HG02973 (cell line): ENCODE results near the gene NRARP.
"Not testable (repeated sequence)": the region's sequence is repeated elsewhere in the genome, so short reads cannot be mapped to it uniquely, and the experiment has no call there.

Experiments used
- ATAC-seq: cut with Tn5 transposase; IDR thresholded peaks from one replicate; pipeline ENCODE4 v1.9.1; 2021; ENCODE audit warnings: moderate library complexity; ENCODE audit not compliant: unreplicated experiment

The NRARP gene, protein sequence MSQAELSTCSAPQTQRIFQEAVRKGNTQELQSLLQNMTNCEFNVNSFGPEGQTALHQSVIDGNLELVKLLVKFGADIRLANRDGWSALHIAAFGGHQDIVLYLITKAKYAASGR

DNA sequence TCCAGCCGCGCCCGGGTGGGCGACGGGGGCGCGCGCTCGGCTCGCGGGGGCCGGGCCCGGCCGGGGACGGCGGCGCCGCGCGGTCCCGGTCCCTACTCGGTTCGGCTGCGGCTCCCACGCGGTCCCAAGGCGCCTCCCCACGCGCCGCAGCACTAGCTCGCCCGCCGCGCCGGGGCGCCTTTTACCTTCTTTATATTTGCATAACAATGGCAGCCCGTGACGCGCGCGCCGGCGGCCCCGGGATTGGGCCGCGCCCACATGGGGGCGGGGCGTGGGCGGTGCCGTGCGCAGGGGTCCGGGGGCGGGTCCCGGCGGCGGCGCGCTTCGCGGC is at the start of gene NRARP:
TSS of gene NRARP (minus strand) at position 154 of the 331 bp plus-strand sequence. CDS start 343 bp downstream, outside the sequence.
- ATAC-seq: peak; percentile 55

DNA sequence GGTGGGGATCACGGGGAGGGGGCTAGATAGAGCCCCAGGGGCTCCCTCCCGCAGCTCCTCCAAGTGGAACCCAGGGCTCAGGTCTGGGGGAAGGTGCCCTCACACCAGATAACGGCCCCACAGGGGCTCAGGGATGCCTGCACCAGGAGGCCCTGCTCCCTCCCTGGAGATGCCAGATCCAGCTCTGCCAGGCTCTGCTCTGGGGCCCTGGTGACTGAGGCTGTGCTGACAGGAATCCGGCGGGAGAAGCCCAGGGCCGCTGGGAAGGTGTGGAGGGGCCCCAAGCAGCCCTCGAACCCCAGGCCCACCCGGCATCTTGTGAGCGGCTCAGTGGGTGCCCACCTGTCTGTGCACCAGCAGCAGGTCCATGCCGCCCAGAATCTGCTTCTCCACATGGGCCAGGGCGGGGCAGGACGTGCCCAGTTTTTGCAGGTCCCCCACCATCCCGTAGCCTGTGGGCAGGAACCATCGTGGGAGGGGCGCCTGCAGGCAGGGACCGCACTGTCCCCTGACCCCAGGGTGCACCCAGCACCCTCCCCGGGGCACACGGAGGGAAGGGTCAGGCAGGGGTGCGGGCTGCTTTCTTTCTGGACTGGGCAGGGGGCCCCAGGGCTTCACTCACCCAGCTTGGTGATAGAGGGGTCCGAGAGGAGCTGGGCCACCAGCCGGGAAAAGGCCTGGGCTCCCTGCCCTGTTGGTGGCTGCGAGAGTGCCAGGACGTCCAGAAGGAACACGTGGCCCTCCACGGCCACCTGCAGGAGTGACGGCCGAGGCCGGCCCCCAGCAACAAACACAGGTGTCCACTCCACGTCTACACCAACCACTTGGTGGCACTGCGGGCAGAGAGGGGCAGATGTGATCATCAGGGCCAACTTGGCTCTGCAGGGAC is 48.9 kb upstream of the NRARP start:
- ATAC-seq: no peak

DNA sequence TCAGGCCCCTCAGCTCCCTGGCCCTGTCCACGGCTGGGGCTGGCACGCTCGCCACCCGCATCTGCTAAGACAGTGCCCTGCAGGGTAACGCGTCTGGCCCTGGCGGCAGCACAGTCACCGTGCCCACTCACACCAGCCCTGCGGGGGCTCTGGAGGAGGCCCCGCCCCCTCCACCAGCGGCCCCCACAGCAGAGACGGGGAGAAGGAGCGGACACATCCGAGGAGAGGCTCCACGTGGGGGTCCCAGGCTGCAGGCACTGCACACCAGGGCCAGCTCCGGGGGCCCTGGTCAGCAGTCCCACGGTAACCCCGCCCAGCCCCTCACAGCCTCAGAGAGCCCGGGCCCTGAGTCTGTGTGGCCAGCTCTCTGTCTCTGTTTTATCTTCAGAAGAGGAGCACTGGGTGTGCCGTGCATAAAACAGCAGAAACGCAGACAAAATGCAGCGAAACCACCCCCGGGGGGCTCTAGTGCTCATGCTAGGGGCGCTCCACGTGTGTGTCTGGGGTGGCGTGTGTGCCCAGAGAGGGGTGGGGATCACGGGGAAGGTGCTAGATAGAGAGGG is 47.5 kb upstream of the NRARP start:
- ATAC-seq: no peak

DNA sequence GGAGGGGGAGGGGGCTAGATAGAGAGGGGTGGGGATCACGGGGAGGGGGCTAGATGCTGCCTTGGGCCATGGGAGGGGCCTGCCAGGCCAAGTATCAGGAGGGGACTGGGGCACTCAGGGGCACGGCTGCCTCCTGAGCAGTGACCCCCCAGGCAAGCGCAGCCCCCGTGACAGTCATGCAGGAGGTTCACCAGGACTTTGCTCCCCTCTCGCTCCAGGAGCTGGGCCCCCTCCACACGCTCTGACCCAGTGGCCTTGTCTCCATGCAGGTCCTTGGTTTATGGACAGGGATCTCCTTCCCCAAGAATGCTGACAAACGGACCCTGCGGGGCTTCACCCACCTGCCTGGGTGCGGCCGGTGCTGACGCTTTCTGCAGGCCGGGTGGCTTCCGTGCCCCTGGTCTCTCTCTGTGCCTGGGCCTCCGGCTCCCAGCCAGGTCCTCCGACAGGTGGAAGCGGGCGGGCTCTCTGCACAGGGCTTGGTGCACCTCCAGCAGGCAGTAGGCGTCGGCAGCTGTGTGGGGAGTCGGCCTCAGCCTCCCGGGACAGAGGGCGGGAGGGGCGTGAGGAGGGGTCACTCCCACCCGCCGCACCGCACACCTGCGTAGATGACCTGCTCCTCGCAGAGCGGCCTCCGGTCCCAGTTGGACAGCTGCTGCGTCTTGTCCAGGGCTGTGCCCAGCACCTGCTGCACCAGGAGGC is 46.8 kb upstream of the NRARP start:
- no peak for ATAC-seq

DNA sequence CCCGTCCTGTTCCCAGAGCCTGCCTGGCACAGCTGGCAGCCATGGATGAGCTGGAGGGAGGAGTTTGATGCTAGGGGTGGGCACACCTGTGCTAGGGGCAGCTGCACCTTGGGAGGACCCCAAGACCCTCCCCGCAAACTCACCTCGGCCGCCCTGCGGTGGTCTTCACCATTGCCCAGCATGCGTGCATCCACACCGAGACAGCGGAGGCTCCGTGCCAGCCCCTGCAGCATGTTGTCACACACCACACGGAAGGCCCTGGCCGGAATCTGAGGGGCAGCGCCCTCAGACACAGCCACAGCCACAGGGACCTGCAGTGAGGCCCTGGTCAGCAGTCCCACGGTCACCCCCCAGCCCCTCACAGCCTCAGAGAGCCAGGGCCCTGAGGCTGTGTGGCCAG is 45.9 kb upstream of the NRARP start:
- no peak for ATAC-seq

DNA sequence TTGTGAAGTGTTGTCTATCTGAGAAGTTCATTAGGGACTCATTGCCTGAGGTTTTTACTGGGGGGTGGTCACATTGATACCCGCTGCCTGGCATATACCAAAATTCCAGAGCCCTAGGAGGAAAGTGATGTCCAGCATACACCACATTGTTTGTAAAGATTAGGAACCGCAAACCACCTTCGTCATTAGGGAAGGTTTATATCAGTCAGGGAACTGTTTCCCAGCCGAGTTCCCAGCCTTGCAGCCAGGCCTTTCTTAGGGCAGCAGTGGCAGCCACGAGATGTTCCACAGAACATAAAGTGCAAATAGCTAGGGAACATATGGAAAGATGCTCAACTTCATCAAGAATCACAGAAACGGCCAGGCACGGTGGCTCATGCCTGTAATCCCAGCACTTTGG is 40.4 kb upstream of the NRARP start:
- ATAC-seq: no peak

DNA sequence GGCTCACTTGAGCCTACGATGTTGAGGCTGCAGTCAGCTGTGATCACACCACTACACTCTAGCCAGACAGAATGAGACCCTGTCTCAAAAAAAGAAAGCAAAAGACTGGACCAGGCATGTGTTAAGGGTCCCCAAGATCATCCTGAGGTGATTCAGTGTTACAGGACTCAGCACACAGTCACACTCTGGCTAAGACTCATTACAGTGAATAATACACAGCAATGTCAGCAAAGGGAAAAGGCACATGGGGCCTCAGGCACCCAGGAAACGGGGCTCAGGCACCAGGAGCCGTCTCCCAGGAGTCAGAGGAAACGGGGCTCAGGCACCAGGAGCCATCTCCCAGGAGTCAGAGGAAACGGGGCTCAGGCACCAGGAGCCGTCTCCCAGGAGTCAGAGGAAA is 39.2 kb upstream of the NRARP start:
- ATAC-seq: no peak

DNA sequence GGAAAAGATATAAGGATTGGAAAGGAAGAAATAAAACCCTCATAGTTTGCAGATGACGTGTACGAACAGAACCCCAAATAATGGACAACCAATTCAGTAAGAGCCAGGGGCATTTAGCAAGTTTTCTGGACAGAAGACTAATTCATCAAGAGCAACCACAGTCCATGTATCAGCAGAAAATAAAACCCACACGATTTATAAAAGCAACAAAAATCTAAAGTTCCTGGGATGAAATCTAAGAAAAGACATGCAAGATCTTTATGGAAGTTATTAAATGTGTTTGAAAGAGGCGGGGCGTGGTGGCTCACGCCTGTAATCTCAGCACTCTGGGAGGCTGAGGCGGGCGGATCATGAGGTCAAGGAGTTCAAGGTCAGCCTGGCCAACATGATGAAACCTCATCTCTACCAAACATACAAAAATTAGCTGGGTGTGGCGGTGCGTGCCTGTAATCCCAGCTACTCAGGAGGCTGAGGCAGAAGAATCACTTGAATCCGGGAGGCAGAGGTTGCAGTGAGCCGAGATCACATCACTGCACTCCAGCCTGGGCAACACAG is 37.9 kb upstream of the NRARP start:
- not testable (repeated sequence) for ATAC-seq

DNA sequence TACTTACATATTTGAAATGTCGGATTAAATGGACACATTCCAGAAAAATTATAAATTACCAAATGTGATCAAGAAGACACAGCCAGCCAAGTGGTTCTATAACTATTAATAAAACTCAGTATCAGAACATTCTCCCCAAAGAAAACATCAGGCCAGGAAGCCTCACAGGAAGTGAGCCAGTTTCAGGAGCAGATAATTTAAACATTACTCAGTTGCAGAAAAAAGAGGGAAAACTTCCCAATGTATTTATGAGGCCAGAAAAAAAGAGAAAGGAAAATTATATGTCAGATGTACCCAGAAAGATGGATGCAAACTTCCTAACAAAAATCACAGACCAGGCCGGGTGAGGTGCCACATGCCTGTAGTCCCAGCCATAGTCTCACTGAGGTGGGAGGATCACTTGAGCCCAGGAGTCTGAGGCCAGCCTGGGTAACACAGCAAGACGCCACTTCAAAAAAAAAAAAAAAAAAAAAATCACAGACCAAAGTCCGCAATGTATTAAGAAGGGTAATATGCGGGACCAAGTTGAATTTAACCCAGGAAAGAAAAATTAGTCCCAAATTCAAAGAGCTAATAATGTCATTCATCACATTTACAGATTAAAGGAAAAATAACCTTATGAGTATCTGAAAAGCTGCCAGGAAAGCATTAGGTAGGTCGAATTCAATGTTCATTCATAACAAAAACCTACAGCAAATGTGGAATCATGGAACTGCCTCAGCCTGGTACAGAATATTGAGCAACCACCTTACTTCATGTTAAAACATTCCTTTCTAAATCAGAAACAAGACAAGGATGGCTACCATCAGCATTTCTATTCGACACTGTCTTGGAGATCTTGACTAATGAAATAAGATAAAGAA is 37.2 kb upstream of the NRARP start:
- no peak for ATAC-seq

DNA sequence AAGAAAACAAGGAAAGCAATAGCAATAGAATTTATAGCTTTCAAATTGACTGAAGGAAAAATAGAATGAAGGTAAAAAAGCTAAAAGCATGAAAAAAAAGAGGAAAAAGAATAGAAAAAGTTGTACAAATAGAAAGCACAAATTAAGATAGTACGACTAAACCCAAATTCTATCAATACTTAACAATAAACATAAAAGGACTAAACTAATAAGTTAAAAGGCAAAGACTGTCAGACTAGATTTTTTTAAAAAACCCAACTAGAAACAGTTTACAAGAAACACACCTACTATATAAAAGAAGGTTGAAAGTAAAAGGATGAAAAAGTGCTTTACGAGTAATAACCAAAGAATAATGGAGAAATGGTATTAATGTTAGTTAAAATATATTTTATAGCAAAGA is 34.7 kb upstream of the NRARP start:
- ATAC-seq: no peak

DNA sequence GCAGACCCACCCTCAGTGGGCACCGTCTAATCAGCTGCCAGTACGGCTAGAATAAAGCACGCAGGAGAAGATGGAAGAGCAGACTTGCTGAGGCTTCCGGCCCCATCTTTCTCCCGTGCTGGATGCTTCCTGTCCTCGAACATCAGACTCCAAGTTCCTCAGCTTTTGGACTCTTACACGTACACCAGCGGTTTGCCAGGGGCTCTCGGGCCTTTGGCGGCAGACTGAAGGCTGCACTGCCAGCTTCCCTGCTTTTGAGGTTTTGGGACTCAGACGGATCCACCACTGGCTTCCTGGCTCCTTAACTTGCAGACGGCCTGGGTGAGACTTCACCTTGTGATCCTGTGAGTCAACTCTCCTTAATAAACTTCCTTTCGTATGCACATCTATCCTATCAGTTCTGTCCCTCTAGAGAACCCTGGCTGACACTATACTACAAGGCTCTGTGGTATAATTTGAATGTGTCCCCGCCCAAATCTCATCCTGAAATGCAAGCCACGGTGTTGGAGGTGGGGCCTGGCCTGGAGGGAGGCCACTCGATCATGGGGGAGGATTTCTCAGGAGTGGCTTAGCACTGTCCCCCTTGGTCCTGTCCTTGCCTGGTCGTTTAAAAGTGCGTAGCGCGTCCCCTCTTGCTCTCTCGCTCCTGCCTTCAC is 31.1 kb upstream of the NRARP start:
- no peak for ATAC-seq

DNA sequence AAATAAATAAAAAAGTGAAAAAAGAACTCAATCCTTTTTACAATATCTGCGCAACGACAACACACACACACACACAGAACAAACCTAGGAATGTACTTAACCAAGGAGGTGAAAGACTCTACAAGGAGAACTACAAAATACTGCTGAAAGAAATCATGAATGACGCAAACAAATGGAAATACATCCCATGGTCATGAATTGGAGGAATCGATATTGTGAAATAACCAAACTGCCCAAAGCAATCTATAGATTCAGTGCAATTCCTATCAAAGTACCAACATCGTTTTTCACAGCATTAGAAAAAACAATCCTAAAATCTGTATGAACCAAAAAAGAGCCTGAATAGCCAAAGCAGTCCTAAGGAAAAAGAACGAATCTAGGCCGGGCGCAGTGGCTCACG is 29.9 kb upstream of the NRARP start:
- ATAC-seq: no peak

DNA sequence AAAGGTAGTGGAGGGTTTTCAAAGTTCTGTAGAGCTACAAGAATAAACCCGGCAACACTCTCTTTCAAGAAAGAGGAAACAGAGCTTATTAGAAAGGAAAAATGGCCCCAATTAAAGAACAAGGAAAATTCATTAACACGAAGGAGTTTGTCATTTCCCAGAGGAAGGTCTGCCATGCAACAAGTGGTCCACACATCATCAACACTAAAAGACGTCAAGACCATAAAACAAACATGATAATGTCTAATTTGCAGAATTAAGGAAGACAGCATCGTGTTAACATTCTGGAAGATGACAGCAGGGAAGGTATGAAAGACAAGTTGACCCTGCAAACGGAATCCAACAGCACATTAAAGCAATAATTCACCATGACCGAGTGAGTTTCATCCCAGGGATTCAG is 28.6 kb upstream of the NRARP start:
- ATAC-seq: no peak

DNA sequence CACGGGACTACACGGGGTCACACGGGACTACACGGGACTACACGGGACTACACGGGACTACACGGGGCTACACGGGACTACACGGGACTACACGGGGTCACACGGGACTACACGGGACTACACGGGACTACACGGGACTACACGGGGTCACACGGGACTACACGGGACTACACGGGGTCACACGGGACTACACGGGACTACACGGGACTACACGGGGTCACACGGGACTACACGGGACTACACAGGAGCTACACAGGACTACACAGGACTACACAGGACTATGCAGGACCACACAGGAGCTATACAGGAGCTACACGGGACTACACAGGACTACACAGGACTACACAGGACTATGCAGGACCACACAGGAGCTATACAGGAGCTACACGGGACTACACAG is 27.5 kb upstream of the NRARP start:
- not testable (repeated sequence) for ATAC-seq

DNA sequence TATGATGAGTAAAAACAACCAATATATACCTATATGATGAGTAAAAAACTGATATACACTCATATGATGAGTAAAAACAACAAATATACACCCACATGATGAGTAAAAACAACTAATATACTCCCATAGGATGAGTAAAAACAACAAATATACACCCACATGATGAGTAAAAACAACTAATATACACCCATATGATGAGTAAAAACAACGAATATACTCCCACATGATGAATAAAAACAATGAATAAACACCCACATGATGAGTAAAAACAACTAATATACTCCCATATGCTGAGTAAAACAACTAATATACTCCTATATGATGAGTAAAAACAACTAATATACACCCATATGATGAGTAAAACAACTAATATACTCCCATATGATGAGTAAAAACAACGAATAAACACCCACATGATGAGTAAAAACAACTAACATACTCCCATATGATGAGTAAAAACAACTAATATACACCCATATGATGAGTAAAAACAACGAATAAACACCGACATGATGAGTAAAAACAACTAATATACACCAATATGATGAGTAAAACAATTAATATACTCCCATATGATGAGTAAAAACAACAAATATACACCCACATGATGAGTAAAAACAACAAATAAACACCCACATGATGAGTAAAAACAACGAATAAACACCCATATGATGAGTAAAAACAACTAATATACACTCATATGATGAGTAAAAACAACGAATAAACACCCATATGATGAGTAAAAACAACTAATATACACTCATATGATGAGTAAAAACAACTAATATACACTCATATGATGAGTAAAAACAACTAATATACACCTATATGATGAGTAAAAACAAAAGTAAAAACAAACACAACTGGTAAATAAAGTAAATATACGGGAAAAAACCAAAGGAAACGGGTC is 25.8 kb upstream of the NRARP start:
- ATAC-seq: not testable (repeated sequence)

DNA sequence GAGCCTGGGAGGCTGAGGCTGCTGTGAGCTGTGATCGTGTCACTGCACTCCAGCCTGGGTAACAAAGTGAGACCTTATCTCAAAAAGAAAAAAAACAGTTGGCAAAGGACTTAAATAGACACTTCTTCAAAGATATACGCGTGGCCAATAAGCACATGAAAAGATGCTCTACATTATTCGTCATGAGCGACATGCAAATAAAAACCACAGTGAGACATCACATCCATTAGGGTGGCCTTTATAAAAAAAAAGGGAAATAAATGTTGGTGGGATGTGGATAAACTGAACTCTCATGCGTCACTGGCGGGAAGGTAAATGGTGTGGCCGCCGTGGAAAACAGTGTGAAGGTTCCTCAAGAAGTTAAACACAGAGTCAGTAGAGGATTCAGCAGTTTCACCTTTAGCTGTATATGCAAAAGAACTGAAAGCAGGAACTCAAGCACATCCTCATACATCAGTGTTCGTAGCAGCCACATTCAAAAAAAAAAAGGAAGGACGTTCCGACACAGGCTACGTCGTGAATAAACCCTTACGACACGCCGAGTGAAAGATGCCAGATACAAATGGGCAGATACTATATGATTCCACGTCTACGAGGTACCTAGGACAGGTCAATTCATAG is 24.5 kb upstream of the NRARP start:
- ATAC-seq: no peak

DNA sequence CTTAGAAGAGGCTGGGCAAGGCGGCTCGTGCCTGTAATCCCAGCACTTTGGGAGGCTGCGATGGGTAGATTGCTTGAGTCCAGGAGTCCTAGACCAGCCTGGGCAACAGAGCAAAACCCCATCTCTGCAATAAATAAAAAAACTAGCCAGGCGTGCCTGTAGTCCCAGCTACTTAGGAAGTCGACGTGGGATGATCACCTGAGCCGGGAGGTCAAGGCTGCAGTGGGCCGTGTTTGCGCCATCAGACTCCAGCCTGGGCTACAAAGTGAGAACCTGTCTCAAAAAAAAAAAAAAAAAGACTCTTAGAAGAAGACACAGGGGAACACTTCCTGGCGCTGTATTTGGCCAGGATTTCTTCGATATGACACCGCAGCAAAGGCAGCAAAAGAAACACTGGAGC is 23.7 kb upstream of the NRARP start:
- no peak for ATAC-seq

DNA sequence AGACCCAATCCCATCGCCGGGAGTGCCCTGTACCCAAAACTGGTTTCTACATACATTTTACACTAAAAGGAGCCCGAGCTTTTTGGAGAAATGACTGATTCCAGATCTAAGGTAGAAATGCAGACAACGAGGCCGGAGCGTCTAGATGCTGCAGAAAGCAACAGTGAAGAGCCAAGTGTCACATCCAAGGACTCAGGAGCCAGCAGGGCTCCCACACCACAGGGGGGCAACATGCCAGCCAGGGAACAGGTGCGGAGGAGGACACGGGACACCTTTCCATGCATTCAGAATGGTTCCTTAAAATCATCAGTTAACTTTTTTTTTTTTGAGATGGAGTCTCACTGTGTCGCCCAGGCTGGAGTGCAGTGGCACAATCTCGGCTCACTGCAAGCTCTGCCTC is 23.1 kb upstream of the NRARP start:
- no peak for ATAC-seq
